ENCODE measurements around the gene KRT15.

Gene KRT15

DNA sequence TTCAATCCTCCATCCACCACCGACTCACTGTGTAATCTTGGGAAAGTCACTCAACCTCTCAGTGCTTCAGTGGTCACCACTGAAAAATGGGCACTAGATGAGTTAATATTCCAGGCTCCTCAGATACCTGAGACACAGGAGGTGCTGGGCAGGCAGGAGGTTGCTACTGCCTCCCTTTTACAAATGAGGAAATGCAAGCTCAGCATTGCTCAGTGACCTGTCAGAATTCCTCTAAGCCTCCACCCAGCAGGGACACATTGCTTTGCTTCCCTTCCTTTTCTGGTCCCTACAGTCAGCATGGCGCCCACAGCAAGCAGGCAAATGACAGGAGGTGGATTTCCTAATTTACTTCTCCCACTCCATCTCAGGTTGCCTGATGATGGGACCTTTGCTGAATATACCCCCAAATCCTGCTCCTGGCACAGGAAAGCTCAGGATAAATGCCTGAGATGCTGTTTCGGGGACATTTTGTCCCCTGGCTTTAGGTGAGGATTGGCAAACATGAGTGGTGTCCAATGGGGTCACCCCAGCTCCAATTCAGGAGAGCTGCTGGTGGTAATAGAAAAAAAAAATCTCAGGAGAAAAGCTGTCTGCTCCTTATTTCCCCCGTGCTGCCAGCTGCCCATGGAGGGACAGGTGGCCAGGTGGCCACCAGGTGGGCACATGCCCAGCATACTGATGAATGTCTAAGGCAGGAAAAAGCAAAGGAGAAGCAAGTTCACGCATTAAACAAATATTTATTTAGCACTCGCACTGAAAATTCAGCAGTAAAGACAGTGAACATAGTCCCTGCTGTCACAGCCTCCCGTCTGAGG, 8.2 kb downstream of the KRT15 start:
- TF ChIP-seq ZFX (IDR thresholded peaks at IDR 0.05): no peak
- TF ChIP-seq, protein P1, sequence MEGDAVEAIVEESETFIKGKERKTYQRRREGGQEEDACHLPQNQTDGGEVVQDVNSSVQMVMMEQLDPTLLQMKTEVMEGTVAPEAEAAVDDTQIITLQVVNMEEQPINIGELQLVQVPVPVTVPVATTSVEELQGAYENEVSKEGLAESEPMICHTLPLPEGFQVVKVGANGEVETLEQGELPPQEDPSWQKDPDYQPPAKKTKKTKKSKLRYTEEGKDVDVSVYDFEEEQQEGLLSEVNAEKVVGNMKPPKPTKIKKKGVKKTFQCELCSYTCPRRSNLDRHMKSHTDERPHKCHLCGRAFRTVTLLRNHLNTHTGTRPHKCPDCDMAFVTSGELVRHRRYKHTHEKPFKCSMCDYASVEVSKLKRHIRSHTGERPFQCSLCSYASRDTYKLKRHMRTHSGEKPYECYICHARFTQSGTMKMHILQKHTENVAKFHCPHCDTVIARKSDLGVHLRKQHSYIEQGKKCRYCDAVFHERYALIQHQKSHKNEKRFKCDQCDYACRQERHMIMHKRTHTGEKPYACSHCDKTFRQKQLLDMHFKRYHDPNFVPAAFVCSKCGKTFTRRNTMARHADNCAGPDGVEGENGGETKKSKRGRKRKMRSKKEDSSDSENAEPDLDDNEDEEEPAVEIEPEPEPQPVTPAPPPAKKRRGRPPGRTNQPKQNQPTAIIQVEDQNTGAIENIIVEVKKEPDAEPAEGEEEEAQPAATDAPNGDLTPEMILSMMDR (conservative IDR thresholded peaks at IDR 0.05): no peak
- no peak overlapping the region for H3K27ac ChIP-seq

DNA sequence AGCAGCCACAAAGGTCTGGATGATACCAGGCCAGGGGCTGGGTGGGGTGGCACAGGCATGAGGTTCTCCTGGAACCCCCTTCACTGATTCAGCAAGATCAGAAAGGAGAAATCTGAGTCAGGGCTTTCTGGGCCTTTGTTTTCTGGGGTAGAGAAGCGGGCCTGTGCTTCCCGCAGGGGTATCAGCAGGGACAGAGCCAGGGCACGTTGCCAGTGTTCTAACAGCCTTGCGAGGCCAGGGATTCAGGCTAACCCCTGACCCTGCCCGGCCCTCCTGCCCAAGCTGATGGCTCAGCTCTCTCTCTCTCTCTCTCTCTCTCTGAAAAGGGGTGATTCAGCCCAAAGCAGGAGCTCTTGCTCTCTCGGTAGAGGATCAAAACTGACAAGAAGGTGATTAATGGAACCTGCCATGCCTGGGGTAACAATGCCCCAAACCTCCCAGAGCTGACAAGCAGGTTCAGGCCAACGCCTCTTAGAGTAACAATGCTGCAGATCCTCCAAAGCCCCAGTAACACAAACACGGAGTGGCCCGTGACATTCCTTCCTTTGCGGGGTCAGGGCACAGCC, 11.3 kb downstream of the KRT15 start:
- H3K27ac ChIP-seq: no peak overlapping the region
- TF ChIP-seq ZFX (IDR thresholded peaks at IDR 0.05): no peak
- TF ChIP-seq, protein P1 (conservative IDR thresholded peaks at IDR 0.05): no peak

DNA sequence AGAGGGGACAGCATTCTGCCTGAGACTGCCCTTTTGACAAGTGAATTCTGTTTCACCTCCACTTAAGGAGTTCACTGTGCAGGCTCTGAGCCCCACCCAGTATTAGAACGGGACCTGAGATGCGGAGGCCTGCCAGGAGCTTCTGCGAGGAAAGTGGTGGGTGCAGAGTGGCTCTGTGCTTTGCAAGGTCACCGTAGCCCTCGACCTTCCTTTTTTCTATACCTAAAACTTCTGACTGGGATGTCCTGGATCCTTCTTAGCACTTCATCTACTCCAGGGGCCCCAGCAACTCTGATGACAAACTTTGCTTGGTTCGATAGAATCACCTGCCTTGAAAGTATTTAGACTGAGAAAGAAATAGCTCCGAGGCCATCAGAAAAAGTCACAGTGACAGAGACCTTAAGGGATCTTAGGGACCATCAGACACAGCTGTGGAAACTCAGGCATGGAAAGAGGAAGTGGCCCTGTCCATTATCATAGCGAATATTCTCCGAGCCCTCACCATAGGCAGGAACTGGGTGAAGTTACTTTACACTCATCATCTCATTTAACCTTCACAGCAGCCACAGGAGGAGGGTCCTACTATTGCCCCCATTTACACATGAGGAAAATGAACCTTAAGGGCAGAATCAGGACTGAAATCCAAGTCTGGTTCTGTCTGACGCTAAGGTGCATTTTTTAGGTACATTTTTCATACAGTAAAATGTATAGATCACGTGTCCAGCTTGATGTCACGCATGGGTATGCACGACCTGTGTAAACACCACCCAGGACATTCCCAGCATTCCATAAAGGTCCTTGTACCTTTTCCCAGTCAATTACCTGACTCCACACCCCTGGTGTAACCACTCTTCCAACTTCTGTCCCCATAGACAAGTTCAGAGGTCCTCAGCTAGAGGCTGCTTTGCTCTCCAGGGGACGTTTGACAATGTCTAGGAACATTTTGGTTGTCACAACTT, 12.6 kb downstream of the KRT15 start:
- no peak for TF ChIP-seq ZFX (IDR thresholded peaks at IDR 0.05)
- TF ChIP-seq, protein P1 (conservative IDR thresholded peaks at IDR 0.05): no peak
- no peak overlapping the region for H3K27ac ChIP-seq

DNA sequence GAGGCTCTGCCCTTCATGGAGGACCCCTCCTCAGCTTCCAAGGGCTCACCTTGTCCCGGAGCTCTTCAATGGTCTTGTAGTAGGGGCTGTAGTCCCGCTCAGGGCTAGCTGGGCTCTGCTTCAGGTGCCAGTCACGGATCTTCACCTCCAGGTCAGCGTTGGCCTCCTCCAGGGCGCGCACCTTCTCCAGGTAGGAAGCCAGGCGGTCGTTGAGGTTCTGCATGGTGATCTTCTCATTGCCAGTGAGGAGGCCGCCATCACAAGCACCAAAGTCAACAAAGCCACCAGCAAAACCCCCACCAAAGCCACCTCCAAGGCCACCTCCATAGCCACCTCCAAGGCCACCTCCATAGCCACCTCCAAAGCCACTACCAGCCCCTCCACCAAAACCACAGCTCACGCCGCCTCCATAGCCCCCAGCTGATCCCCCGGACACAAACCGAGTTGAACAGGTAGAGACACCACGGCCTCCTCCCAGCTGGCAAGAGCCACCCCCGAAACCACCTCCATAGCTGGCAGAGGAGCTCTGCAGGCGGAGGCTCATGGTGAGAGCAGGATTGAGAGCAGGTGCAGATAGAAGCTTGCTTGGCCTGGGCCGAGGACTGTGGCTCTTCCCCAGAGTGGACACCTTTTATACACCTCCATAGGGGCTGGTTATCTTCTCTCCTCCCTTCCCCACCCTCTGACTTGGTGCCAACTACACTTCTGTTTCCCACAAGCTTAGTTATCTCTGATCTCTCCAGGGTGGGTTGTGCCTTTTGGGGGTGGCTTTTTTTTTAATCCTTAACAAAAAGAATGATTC, 13.5 kb downstream of the KRT15 start, which contains the start of gene KRT13:
TSS of gene KRT13 (minus strand) at position 606 of the 802 bp plus-strand sequence. CDS start at position 544, 62 bp downstream.
- TF ChIP-seq, protein P1 (conservative IDR thresholded peaks at IDR 0.05): no peak
- TF ChIP-seq ZFX (IDR thresholded peaks at IDR 0.05): no peak
- H3K27ac ChIP-seq: no peak within 1 kb of the TSS

DNA sequence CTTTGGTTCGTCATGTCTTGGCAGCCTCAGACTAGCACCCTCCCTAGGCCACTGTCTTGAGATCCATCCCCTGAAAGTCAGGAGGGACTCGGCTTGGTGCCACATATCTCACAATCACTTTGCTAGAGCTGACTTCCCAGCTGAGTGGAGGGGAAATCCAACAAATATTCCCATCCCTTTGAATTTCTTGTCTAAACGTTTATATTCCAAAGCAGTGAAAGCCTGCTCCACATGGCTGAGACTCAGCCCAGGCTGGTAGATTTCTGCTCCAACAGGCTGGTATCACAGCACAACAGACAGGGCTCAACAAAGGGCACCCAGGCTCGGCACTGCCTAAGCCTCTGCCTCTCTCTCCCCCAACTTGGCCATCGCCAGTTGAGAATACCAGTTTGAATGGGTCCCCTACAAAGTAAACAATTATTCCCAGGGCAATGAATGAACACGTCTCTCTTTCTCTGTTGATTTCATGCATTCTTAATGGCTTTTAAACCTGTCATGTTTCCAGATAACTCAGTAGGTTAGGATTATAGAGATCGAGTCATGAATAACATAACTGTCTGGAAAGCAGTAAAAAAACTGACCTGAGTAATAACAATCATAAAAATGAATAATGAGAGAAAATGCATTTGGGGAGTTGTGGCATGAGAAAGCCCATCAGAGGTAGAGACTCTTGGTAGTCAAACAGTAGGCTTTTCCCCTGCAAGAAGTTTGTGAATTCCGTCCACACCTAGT, 14.3 kb downstream of the KRT15 start:
- no peak overlapping the region for H3K27ac ChIP-seq
- TF ChIP-seq ZFX (IDR thresholded peaks at IDR 0.05): no peak
- TF ChIP-seq, protein P1 (conservative IDR thresholded peaks at IDR 0.05): no peak

DNA sequence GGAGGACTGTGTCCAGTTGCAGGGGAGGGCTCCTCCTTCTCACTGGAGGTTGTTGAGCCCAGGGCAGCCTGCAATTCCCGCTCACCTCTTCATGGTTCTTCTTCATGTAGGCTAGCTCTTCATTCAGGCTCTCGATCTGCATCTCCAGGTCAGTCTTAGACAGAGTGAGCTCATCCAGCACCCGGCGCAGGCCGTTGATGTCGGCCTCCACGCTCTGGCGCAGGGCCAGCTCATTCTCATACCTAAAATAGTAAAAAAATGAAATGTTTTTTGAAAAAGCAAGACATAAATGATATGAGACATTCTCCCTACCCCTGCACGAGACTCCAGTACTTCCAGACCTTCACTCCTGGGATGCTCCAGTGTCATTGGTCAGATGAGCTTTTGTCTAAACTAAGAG, 15.5 kb downstream of the KRT15 start:
- no peak overlapping the region for H3K27ac ChIP-seq
- TF ChIP-seq ZFX (IDR thresholded peaks at IDR 0.05): no peak
- TF ChIP-seq, protein P1 (conservative IDR thresholded peaks at IDR 0.05): no peak
